Loucy (cell line): ENCODE data around the gene TMEM255A.

Experiments used
- CTCF ChIP-seq: fragments of 200-600 bp; sonication (generic); conservative IDR thresholded peaks from 2 replicates; pipeline ENCODE4 v1.5.1; 2014; ENCODE audit warnings: mild to moderate bottlenecking, antibody characterized with exemption, low read length
- EZH2phosphoT487 ChIP-seq: fragments of 200-600 bp; IDR thresholded peaks from 2 replicates; pipeline ENCODE4 v1.6.1; 2018; ENCODE audit warnings: antibody characterized with exemption, mild to moderate bottlenecking, moderate library complexity, borderline replicate concordance

GRCh38 chrX:120301960-120302359, 9.3 kb downstream of the TMEM255A start:
- TF ChIP-seq CTCF (no peak), EZH2phosphoT487 (no peak)
